GM19324 (cell line): ENCODE data around the gene CDKN2AIPNL.
A peak's percentile ranks its signal among the peaks of the same experiment; 100 is the strongest.
"Not testable (repeated sequence)": the region's sequence is repeated elsewhere in the genome, so short reads cannot be mapped to it uniquely, and the experiment has no call there.

Experiments used
- ATAC-seq: cut with Tn5 transposase; IDR thresholded peaks from one replicate; pipeline ENCODE4 v1.9.1; 2021; ENCODE audit warnings: mild to moderate bottlenecking, moderate library complexity; ENCODE audit not compliant: unreplicated experiment, low FRiP score

CDKN2AIPNL gene

GRCh38 chr5:134439210-134439654 is 27.6 kb upstream of the CDKN2AIPNL start:
- no peak for ATAC-seq

GRCh38 chr5:134438721-134439123 is 27.0 kb upstream of the CDKN2AIPNL start:
- no peak for ATAC-seq

GRCh38 chr5:134437847-134438581 is 26.3 kb upstream of the CDKN2AIPNL start:
- ATAC-seq = no peak

DNA sequence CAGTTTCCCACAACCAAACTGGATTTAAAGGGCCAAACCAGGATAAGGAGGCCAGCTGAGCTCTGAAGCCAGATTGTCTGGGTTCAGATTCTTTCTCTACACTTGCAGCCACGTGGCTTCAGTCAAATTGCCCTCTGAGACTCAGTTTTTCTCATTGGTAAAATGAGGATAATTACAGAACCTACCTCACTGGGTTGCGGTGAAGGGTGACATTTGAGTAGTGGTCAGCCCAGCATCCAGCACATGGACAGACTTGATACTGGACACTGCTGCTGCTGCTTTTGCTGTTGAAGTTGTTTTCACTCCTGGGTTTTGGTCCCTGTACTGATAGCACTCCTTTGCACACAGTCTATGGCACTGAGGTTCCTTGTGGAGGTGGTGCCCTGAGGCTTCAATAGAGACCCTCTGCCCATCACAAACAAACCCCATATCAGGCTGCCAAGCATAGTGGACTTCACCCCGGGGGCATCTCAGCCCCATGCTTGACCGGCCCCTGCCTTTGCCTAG is 25.7 kb upstream of the CDKN2AIPNL start:
- ATAC-seq = no peak

GRCh38 chr5:134436523-134437339 is 25.1 kb upstream of the CDKN2AIPNL start:
- peak; percentile 63 for ATAC-seq

DNA sequence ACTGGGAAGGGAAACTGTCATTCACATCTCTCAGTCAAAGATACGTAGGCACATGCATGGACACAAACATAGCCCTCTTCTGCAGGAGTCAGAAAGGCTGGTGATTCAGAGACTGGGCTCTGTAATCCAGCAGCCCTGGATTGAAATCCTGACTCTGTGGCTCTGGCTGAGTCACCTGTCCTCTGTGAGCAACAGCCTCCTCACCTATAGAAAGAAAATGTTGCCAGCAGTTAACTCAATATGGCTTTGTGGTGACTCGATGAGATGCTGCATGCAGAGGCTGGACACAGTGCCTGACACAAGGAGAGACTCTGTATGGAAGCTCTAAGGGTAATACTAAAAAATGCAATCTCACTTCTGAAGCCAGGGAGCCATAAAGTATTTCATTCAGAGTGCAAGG is 23.9 kb upstream of the CDKN2AIPNL start:
- no peak for ATAC-seq

GRCh38 chr5:134432677-134433359 is 21.1 kb upstream of the CDKN2AIPNL start:
- no peak for ATAC-seq

DNA sequence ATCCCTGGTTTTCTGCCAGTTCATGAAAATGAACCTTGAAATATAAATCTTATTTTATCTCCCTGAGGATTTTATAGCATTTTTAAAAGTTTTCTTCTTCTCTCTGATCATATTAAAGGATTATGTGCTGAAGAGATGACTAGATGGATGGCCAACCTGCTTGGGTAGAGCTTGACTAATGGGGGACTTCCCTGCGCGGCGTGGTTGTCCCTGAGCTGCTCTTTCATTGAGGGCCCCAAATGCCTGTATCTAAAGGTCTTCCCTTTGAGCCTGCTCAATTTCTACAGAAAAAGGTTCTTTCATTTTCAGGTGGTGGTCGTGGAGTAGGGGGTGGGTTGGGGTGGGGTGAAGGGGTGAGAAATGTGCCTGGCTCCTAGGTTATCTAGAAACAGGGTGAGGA is 20.5 kb upstream of the CDKN2AIPNL start:
- no peak for ATAC-seq

GRCh38 chr5:134430001-134430569 is 18.4 kb upstream of the CDKN2AIPNL start:
- no peak for ATAC-seq

DNA sequence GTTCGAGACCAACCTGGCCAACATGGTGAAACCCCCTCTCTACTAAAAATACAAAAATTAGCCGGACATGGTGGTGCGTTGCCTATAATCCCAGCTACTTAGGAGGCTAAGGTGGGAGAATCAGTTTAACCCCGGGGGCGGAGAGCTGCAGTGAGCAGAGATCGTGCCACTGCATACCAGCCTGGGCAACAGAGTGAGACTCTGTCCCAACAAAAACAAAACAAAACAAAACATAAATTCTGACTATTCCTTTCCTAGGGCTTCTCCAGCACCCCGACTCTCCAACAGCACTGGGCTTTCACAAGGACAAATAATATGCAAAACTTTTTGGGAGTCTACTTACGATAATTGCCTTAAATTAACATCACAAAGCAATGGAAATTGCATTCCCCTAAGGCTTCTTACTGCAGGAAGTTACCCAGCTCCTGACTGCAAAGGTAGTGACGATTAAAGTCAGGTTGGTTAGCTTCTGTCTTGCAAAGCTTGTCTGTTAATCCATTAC is 15.9 kb upstream of the CDKN2AIPNL start:
- ATAC-seq = no peak

DNA sequence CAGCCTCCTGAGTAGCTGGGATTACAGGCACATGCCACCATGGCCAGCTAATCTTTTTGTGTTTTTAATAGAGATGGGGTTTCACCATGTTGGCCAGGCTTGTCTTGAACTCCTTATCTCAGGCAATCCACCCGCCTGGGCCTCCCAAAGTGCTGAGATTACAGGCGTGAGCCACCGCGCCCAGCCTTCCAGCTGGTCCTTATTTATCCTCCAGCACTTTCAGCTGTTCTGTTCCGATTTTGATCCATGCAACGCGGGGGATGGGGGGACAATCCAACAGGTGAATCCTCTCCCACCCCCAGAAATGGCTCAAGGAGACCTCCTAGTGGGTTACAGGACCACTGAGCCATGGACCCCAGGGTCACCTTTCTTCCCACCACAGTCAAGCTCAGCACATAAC is 14.7 kb upstream of the CDKN2AIPNL start:
- ATAC-seq = no peak

- no peak for ATAC-seq
Observed at GRCh38 chr5:134423376-134423775, 11.7 kb upstream of the CDKN2AIPNL start.

GRCh38 chr5:134422791-134423365 is 11.2 kb upstream of the CDKN2AIPNL start:
- ATAC-seq = no peak

GRCh38 chr5:134421038-134421437 is 9.4 kb upstream of the CDKN2AIPNL start:
- not testable (repeated sequence) for ATAC-seq

- ATAC-seq = no peak
Observed at GRCh38 chr5:134420343-134420742, 8.7 kb upstream of the CDKN2AIPNL start.

- ATAC-seq = no peak
Observed at GRCh38 chr5:134418958-134419357, 7.3 kb upstream of the CDKN2AIPNL start.

DNA sequence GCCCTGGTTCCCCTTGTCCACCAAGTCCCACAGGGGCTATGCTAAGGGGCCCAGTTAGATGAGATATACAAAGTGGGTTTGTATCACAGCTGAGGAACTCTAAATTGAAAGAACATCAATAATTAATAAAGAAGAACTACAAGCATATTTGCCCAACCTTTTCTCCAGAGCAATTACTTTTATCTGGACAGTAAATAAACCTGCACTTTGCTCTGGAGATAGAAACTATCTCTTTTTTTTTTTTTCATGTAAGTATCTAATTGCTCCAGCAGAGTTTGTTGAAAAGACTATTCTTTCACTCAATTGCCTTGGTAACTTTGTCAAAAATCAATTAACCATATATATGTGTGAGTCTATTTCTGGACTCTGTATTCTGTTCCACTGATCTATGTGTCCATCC is 6.0 kb upstream of the CDKN2AIPNL start:
- ATAC-seq = no peak

- no peak for ATAC-seq
Observed at GRCh38 chr5:134413046-134413445, 1.4 kb upstream of the CDKN2AIPNL start.

DNA sequence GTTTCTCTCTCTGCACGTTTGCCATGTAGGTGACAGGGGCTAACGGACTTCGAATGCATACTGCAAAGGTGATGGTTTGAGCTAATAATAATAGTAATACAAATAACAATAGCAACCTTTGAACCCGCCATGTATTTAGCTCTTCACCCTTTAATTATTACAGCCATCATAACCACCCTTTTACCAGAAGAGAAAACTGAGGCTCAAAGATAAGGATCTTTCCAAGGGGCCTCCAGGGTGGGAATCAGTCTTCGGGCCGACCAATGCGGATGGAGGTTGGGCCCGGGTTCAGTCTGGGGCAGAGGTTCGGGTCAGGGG is 494 bp downstream of the CDKN2AIPNL start:
- ATAC-seq = peak; percentile 6

GRCh38 chr5:134410822-134411221 is 859 bp downstream of the CDKN2AIPNL start:
- no peak for ATAC-seq
